ENCODE data around the gene HSPA1L. TPM values are rescaled to one million over a fixed set of nuclear protein-coding genes. Genes with fewer than 3 reads are reported as not detected.

HSPA1L gene
- total RNA-seq, 1 experiment from 2014 or later, result 1.2 TPM

DNA sequence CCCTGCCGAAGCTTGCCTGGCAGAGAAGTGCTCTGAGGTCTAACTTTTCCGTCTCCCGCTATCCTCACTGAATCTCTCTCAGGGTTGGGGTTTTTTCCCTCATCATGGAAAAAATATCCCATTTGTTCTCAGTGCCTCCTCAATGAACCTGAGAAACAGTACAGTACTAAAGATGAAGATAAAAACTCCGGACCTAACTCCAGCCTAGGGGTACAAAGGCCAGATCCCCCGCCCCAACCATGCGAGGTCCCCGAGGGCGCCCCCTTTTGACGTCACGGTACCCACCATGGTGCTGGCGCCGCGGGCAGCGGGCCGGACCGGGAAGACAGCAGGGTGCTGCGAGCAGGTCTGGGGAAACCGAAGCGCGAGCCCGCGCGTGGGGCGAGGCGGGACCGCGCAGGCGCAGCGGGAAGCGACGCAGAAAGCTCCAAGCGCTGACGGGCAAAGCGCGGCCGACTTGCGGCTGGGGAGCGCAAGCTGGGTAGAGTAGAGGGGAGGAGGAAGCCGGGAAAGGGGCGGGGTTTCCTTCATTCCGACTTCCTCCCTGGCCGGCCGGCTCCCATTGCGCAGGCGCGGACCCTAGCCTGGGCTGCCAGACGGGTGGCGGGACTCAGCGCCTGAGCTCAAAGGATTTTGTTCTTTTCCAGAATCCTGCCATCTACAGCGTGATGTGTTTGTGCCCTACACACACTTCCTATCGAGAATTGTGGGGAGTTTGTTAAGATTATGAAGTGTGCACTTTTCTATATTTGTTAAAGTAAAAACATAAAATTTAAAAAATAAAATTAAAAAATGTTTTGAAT is 8.4 kb downstream of the HSPA1L start, which contains the start of gene LSM2 (continued):
- TF ChIP-seq, protein P1, sequence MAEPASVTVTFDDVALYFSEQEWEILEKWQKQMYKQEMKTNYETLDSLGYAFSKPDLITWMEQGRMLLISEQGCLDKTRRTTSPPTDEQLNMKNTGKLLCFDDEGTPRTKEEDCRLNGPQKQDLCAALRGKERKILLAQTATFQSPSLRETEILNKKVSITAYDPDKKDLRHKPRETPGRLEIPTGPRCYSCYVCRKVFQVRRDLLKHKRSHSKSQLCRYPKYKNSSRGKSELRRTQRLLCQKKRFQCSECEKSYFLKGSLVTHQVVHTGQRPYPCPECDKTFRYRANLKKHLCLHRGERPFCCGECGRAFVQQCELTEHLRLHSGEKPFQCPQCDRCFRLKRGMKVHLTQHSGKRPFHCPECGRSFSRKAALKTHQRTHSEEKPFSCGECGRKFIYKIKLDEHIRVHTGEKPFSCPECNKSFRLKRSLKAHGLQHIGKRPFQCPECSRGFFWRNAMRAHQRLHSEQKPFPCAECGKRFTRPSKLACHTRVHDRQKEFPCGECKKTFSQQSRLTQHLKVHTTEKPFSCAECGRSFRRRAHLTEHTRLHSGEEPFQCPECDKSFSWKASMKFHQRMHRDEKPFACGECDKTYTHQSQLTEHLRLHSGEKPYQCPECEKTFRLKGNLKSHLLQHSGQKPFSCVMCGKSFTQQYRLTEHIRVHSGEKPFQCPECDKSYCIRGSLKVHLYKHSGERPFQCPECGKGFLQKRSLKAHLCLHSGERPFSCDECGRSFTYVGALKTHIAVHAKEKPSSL (CRISPR knock-in tag; conservative IDR thresholded peaks at IDR 0.05), result no peak
- TF ChIP-seq ZBTB21 (CRISPR knock-in tag; IDR thresholded peaks at IDR 0.05; ENCODE audit: borderline replicate concordance) (no peak), TEAD1 (CRISPR knock-in tag; IDR thresholded peaks at IDR 0.05) (peak; percentile 59; the same call in 1 of the 2 replicates), ZNF138 (CRISPR knock-in tag; conservative IDR thresholded peaks at IDR 0.05) (no peak), JAZF1 (CRISPR knock-in tag; IDR thresholded peaks at IDR 0.05) (no peak), ZNF263 (CRISPR knock-in tag; IDR thresholded peaks at IDR 0.05; ENCODE audit: low read depth) (no peak), CREB1 (CRISPR knock-in tag; IDR thresholded peaks at IDR 0.05) (0 out of 2 replicates have a peak, but pooled peaks have one; percentile 63), EMX1 (CRISPR knock-in tag; IDR thresholded peaks at IDR 0.05) (no peak), ATF6 (CRISPR knock-in tag; IDR thresholded peaks at IDR 0.05) (no peak), MYBL2 (CRISPR knock-in tag; IDR thresholded peaks at IDR 0.05) (peak; percentile 88; the same call in 1 of the 2 replicates), IRF2 (CRISPR knock-in tag; IDR thresholded peaks at IDR 0.05; ENCODE audit: borderline replicate concordance, low read depth) (no peak), NFE2L1 (CRISPR knock-in tag; IDR thresholded peaks at IDR 0.05) (no peak)
- TF ChIP-seq, protein P2, sequence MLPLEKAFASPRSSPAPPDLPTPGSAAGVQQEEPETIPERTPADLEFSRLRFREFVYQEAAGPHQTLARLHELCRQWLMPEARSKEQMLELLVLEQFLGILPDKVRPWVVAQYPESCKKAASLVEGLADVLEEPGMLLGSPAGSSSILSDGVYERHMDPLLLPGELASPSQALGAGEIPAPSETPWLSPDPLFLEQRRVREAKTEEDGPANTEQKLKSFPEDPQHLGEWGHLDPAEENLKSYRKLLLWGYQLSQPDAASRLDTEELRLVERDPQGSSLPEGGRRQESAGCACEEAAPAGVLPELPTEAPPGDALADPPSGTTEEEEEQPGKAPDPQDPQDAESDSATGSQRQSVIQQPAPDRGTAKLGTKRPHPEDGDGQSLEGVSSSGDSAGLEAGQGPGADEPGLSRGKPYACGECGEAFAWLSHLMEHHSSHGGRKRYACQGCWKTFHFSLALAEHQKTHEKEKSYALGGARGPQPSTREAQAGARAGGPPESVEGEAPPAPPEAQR (CRISPR knock-in tag; IDR thresholded peaks at IDR 0.05), result no peak
- TF ChIP-seq, protein P3, sequence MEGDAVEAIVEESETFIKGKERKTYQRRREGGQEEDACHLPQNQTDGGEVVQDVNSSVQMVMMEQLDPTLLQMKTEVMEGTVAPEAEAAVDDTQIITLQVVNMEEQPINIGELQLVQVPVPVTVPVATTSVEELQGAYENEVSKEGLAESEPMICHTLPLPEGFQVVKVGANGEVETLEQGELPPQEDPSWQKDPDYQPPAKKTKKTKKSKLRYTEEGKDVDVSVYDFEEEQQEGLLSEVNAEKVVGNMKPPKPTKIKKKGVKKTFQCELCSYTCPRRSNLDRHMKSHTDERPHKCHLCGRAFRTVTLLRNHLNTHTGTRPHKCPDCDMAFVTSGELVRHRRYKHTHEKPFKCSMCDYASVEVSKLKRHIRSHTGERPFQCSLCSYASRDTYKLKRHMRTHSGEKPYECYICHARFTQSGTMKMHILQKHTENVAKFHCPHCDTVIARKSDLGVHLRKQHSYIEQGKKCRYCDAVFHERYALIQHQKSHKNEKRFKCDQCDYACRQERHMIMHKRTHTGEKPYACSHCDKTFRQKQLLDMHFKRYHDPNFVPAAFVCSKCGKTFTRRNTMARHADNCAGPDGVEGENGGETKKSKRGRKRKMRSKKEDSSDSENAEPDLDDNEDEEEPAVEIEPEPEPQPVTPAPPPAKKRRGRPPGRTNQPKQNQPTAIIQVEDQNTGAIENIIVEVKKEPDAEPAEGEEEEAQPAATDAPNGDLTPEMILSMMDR (IDR thresholded peaks at IDR 0.05), result no peak
- TF ChIP-seq, protein P4, sequence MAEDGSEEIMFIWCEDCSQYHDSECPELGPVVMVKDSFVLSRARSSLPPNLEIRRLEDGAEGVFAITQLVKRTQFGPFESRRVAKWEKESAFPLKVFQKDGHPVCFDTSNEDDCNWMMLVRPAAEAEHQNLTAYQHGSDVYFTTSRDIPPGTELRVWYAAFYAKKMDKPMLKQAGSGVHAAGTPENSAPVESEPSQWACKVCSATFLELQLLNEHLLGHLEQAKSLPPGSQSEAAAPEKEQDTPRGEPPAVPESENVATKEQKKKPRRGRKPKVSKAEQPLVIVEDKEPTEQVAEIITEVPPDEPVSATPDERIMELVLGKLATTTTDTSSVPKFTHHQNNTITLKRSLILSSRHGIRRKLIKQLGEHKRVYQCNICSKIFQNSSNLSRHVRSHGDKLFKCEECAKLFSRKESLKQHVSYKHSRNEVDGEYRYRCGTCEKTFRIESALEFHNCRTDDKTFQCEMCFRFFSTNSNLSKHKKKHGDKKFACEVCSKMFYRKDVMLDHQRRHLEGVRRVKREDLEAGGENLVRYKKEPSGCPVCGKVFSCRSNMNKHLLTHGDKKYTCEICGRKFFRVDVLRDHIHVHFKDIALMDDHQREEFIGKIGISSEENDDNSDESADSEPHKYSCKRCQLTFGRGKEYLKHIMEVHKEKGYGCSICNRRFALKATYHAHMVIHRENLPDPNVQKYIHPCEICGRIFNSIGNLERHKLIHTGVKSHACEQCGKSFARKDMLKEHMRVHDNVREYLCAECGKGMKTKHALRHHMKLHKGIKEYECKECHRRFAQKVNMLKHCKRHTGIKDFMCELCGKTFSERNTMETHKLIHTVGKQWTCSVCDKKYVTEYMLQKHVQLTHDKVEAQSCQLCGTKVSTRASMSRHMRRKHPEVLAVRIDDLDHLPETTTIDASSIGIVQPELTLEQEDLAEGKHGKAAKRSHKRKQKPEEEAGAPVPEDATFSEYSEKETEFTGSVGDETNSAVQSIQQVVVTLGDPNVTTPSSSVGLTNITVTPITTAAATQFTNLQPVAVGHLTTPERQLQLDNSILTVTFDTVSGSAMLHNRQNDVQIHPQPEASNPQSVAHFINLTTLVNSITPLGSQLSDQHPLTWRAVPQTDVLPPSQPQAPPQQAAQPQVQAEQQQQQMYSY (CRISPR knock-in tag; IDR thresholded peaks at IDR 0.05), result no peak
- TF ChIP-seq, protein P5, sequence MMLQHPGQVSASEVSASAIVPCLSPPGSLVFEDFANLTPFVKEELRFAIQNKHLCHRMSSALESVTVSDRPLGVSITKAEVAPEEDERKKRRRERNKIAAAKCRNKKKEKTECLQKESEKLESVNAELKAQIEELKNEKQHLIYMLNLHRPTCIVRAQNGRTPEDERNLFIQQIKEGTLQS (CRISPR knock-in tag; conservative IDR thresholded peaks at IDR 0.05), result no peak
- TF ChIP-seq, protein P6, sequence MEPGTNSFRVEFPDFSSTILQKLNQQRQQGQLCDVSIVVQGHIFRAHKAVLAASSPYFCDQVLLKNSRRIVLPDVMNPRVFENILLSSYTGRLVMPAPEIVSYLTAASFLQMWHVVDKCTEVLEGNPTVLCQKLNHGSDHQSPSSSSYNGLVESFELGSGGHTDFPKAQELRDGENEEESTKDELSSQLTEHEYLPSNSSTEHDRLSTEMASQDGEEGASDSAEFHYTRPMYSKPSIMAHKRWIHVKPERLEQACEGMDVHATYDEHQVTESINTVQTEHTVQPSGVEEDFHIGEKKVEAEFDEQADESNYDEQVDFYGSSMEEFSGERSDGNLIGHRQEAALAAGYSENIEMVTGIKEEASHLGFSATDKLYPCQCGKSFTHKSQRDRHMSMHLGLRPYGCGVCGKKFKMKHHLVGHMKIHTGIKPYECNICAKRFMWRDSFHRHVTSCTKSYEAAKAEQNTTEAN (CRISPR knock-in tag; IDR thresholded peaks at IDR 0.05), result peak; percentile 73; the same call in 1 of the 2 replicates
